ENCODE data around the gene GRIA2. TPM values are rescaled to one million over a fixed set of nuclear protein-coding genes. Genes with fewer than 3 reads are reported as not detected.

GRIA2 gene
- polyA plus RNA-seq, 3 donors = not detected

DNA sequence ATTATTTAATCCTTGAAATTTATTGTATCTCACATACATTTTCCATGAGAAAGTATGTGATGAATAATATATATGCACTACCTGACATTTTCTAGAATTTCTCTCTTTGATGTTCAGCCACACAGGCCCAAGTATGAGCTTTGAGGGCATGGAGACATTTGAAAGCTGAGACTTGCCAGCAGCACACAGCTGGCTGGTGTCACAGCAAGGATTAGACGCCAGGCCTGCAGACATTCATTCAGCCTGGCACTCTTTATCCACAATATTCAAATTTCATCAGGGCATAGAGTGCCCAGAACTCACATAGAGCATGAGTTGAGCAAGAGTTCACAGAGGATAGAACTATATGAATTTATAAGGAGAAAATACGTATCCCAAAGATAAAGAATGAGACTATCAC is 74.0 kb downstream of the GRIA2 start:
- H3K4me1 Mint-ChIP-seq = no peaks in the 10 kb centered on the region

DNA sequence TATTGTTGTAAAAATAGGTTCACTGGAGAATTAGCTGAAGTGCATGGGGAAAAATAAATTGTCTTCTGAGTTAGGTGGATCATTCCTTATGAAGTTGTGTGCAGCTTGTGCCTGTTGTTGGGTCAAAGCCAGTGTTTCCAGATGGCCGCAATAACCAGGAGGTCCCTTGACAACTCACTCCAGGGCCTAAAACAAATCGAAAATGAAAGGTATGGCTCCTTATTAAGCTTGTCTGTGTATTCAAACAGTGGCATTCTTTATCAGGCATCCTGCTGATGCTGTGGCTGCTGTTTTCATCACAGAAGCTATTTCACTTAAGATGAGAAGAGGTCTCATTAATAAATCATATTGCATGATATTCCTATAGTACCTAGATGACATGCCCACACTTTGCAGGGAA is 80.2 kb downstream of the GRIA2 start:
- no peaks in the 10 kb centered on the region for H3K4me1 Mint-ChIP-seq
- Histone ChIP-seq H3K27me3 (ENCODE audit: control insufficient read depth in 2 of 2, insufficient read depth in 2 of 2, low read length in 2 of 2) (no peaks in the 10 kb centered on the region), H3K4me1 (ENCODE audit: control insufficient read depth in 1 of 2, insufficient read depth in 2 of 2, low read length in 2 of 2) (no peaks in the 10 kb centered on the region), H3K9ac (ENCODE audit: insufficient read depth, low read length, poor library complexity, severe bottlenecking) (no peak overlapping the region), H3K36me3 (replicated peaks in 1 of 2; ENCODE audit: control insufficient read depth in 1 of 2, insufficient read depth in 2 of 2, low read length in 2 of 2) (no peaks in the 10 kb centered on the region), H2AFZ (ENCODE audit: insufficient read depth, low read depth, low read length, poor library complexity, severe bottlenecking) (no peak overlapping the region), H3K79me2 (ENCODE audit: insufficient read depth, low read length) (no peaks in the 10 kb centered on the region), H3K4me2 (replicated peaks; ENCODE audit: extremely low read depth, low read length, poor library complexity, severe bottlenecking) (no peak overlapping the region), H3K27ac (ENCODE audit: low read depth in 1 of 2, low read length in 2 of 2) (no peak overlapping the region), H4K20me1 (ENCODE audit: insufficient read depth, low read length) (no peaks in the 10 kb centered on the region), H3K9me3 (replicated peaks in 1 of 2; ENCODE audit: control insufficient read depth in 1 of 2, insufficient read depth in 1 of 2, low read length in 2 of 2) (no peaks in the 10 kb centered on the region), H3K4me3 (replicated peaks in 1 of 3; ENCODE audit: low read depth in 2 of 3, low read length in 3 of 3) (no peak overlapping the region)
- TF ChIP-seq, protein P1, sequence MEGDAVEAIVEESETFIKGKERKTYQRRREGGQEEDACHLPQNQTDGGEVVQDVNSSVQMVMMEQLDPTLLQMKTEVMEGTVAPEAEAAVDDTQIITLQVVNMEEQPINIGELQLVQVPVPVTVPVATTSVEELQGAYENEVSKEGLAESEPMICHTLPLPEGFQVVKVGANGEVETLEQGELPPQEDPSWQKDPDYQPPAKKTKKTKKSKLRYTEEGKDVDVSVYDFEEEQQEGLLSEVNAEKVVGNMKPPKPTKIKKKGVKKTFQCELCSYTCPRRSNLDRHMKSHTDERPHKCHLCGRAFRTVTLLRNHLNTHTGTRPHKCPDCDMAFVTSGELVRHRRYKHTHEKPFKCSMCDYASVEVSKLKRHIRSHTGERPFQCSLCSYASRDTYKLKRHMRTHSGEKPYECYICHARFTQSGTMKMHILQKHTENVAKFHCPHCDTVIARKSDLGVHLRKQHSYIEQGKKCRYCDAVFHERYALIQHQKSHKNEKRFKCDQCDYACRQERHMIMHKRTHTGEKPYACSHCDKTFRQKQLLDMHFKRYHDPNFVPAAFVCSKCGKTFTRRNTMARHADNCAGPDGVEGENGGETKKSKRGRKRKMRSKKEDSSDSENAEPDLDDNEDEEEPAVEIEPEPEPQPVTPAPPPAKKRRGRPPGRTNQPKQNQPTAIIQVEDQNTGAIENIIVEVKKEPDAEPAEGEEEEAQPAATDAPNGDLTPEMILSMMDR (IDR thresholded peaks at IDR 0.05) = no peak
- WGBS (ENCODE audit: insufficient coverage) = 88% methylated on average over 1 of the region's 2 CpGs
- H3K27me3 Mint-ChIP-seq (ENCODE audit: low read depth in 3 of 3) = peaks cover 0 to 2% (median 0%) of the 10 kb centered on the region in 3 donors
- no peak for DNase-seq
- H3K4me3 Mint-ChIP-seq = no peak overlapping the region
- H3K36me3 Mint-ChIP-seq = no peaks in the 10 kb centered on the region
- intact Hi-C loops (cut with micrococcal nuclease) = no loop called here
- no peak overlapping the region for H3K27ac Mint-ChIP-seq
- no peaks in the 10 kb centered on the region for H3K9me3 Mint-ChIP-seq

More for the DNA sequence above, 74.0 kb downstream of the GRIA2 start:
- DNase-seq = no peak
- Histone ChIP-seq H3K79me2 (ENCODE audit: insufficient read depth, low read length) (no peaks in the 10 kb centered on the region), H3K4me1 (ENCODE audit: control insufficient read depth in 1 of 2, insufficient read depth in 2 of 2, low read length in 2 of 2) (no peaks in the 10 kb centered on the region), H3K27ac (ENCODE audit: low read depth in 1 of 2, low read length in 2 of 2) (no peak overlapping the region), H3K27me3 (ENCODE audit: control insufficient read depth in 2 of 2, insufficient read depth in 2 of 2, low read length in 2 of 2) (no peaks in the 10 kb centered on the region), H3K4me3 (replicated peaks in 1 of 3; ENCODE audit: low read depth in 2 of 3, low read length in 3 of 3) (no peak overlapping the region), H3K9me3 (replicated peaks in 1 of 2; ENCODE audit: control insufficient read depth in 1 of 2, insufficient read depth in 1 of 2, low read length in 2 of 2) (no peaks in the 10 kb centered on the region), H4K20me1 (ENCODE audit: insufficient read depth, low read length) (no peaks in the 10 kb centered on the region), H3K36me3 (replicated peaks in 1 of 2; ENCODE audit: control insufficient read depth in 1 of 2, insufficient read depth in 2 of 2, low read length in 2 of 2) (no peaks in the 10 kb centered on the region), H3K9ac (ENCODE audit: insufficient read depth, low read length, poor library complexity, severe bottlenecking) (no peak overlapping the region), H2AFZ (ENCODE audit: insufficient read depth, low read depth, low read length, poor library complexity, severe bottlenecking) (no peak overlapping the region), H3K4me2 (replicated peaks; ENCODE audit: extremely low read depth, low read length, poor library complexity, severe bottlenecking) (no peak overlapping the region)
- Mint-ChIP-seq H3K9me3 (no peaks in the 10 kb centered on the region), H3K36me3 (no peaks in the 10 kb centered on the region), H3K4me3 (no peak overlapping the region), H3K27ac (no peak overlapping the region), H3K27me3 (ENCODE audit: low read depth in 3 of 3) (peaks cover 0 to 2% (median 0%) of the 10 kb centered on the region in 3 donors)
- intact Hi-C loops (cut with micrococcal nuclease) = no loop called here
- WGBS (ENCODE audit: insufficient coverage) = no CpG with 5 or more reads among the region's 2 CpGs
- TF ChIP-seq, protein P1 (IDR thresholded peaks at IDR 0.05) = no peak
